ENCODE results near the gene KCNE4.

- no peak for TF ChIP-seq PATZ1 (CRISPR knock-in tag; IDR thresholded peaks at IDR 0.05; ENCODE audit: borderline replicate concordance)
- no peak for TF ChIP-seq GLIS3 (CRISPR knock-in tag; IDR thresholded peaks at IDR 0.05)
- TF ChIP-seq ISL1 (CRISPR knock-in tag; IDR thresholded peaks at IDR 0.05) = no peak
- no peak for TF ChIP-seq ARNTL (CRISPR knock-in tag; IDR thresholded peaks at IDR 0.05; ENCODE audit: borderline replicate concordance, low read depth)
- TF ChIP-seq ZFP30 (CRISPR knock-in tag; IDR thresholded peaks at IDR 0.05) = no peak
- TF ChIP-seq OSR1 (CRISPR knock-in tag; IDR thresholded peaks at IDR 0.05) = no peak
- no peak for TF ChIP-seq ZNF565 (CRISPR knock-in tag; conservative IDR thresholded peaks at IDR 0.05; ENCODE audit: low read depth)
- TF ChIP-seq TCF4 (CRISPR knock-in tag; IDR thresholded peaks at IDR 0.05; ENCODE audit: borderline replicate concordance) = no peak
- no peak for TF ChIP-seq ZC3H10 (CRISPR knock-in tag; IDR thresholded peaks at IDR 0.05)
- no peak for TF ChIP-seq ZNF70 (CRISPR knock-in tag; IDR thresholded peaks at IDR 0.05)
- TF ChIP-seq POU6F1 (CRISPR knock-in tag; IDR thresholded peaks at IDR 0.05; ENCODE audit: borderline replicate concordance, low read depth) = no peak
Measured at GRCh38 chr2:223036790-223037444, 15.1 kb upstream of the KCNE4 start.
